Nephron progenitor cell (in vitro differentiated cells): Measurements from ENCODE around the gene ARHGAP24.

Experiments
- DNase-seq: peaks from one replicate; pipeline ENCODE4 v3.0.0; 2021
- H3K27ac Mint-ChIP-seq: 2 replicates; pipeline ENCODE4 v1.8.0; 2021; ENCODE audit warnings: mild to moderate bottlenecking, moderate library complexity, mixed read lengths
- H3K27me3 Mint-ChIP-seq: 2 replicates; pipeline ENCODE4 v1.8.0; 2021; ENCODE audit warnings: mild to moderate bottlenecking, low read depth, mixed read lengths; ENCODE audit not compliant: poor library complexity
- H3K36me3 Mint-ChIP-seq: 2 replicates; pipeline ENCODE4 v1.8.0; 2021; ENCODE audit warnings: low read depth, mixed read lengths
- H3K4me1 Mint-ChIP-seq: 2 replicates; pipeline ENCODE4 v1.8.0; 2021; ENCODE audit warnings: mixed read lengths
- H3K4me3 Mint-ChIP-seq: 2 replicates; pipeline ENCODE4 v1.8.0; 2021; ENCODE audit warnings: mild to moderate bottlenecking, moderate library complexity, mixed read lengths
- H3K9me3 Mint-ChIP-seq: 2 replicates; pipeline ENCODE4 v1.8.0; 2021; ENCODE audit warnings: mild to moderate bottlenecking, moderate library complexity, mixed read lengths
- TF ChIP-seq, protein P1 (sequence below): fragments of 200-600 bp; sonication (generic); IDR thresholded peaks from 2 replicates; pipeline ENCODE4 v1.5.0; 2021; ENCODE audit warnings: antibody characterized with exemption

Gene ARHGAP24

DNA sequence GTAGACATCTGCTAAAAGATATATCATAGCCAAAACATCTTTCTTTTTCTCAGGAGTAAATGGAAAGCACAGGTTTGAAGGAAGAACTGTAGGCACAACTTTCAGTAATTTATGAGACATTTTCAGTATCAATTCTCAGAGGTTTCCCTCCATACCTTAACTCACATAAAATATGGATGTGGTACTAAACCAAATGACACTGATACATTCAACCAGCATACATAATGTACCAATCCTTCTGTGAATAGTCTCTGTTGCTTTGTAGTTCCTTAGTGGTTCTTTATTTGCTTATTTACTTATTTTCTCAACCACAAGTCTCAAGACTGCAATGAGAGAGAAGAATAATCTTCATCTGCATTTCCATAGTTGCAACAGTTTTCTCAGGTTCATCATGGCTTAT, 96.1 kb downstream of the ARHGAP24 start:
- Mint-ChIP-seq H3K27ac (no peak overlapping the region), H3K9me3 (no peaks in the 10 kb centered on the region)

GRCh38 chr4:85573270-85573669, 98.3 kb downstream of the ARHGAP24 start:
- TF ChIP-seq, protein P1, sequence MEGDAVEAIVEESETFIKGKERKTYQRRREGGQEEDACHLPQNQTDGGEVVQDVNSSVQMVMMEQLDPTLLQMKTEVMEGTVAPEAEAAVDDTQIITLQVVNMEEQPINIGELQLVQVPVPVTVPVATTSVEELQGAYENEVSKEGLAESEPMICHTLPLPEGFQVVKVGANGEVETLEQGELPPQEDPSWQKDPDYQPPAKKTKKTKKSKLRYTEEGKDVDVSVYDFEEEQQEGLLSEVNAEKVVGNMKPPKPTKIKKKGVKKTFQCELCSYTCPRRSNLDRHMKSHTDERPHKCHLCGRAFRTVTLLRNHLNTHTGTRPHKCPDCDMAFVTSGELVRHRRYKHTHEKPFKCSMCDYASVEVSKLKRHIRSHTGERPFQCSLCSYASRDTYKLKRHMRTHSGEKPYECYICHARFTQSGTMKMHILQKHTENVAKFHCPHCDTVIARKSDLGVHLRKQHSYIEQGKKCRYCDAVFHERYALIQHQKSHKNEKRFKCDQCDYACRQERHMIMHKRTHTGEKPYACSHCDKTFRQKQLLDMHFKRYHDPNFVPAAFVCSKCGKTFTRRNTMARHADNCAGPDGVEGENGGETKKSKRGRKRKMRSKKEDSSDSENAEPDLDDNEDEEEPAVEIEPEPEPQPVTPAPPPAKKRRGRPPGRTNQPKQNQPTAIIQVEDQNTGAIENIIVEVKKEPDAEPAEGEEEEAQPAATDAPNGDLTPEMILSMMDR = no peak
- no peak for DNase-seq

More for the DNA sequence above, 96.1 kb downstream of the ARHGAP24 start:
- H3K4me3 Mint-ChIP-seq = no peak overlapping the region
- no peaks in the 10 kb centered on the region for H3K4me1 Mint-ChIP-seq
- H3K27me3 Mint-ChIP-seq = peaks cover 9% of the 10 kb centered on the region
- TF ChIP-seq, protein P1 = no peak
- no peaks in the 10 kb centered on the region for H3K36me3 Mint-ChIP-seq
- no peak for DNase-seq

GRCh38 chr4:85577307-85577706, 102.4 kb downstream of the ARHGAP24 start:
- no peak for DNase-seq
- Mint-ChIP-seq H3K27ac (no peak overlapping the region), H3K9me3 (no peaks in the 10 kb centered on the region), H3K4me3 (no peak overlapping the region), H3K27me3 (peaks cover 5% of the 10 kb centered on the region), H3K36me3 (no peaks in the 10 kb centered on the region), H3K4me1 (no peaks in the 10 kb centered on the region)
- TF ChIP-seq, protein P1 = no peak

More at GRCh38 chr4:85573270-85573669, 98.3 kb downstream of the ARHGAP24 start:
- Mint-ChIP-seq H3K4me1 (no peaks in the 10 kb centered on the region), H3K9me3 (no peaks in the 10 kb centered on the region), H3K4me3 (no peak overlapping the region), H3K27me3 (peaks cover 5% of the 10 kb centered on the region), H3K27ac (no peak overlapping the region), H3K36me3 (no peaks in the 10 kb centered on the region)

GRCh38 chr4:85579942-85580341, 105.0 kb downstream of the ARHGAP24 start:
- DNase-seq = no peak
- no peaks in the 10 kb centered on the region for H3K9me3 Mint-ChIP-seq
- H3K27me3 Mint-ChIP-seq = peaks cover 3% of the 10 kb centered on the region
- TF ChIP-seq, protein P1 = no peak
- H3K4me1 Mint-ChIP-seq = no peaks in the 10 kb centered on the region
- no peak overlapping the region for H3K27ac Mint-ChIP-seq
- no peaks in the 10 kb centered on the region for H3K36me3 Mint-ChIP-seq
- H3K4me3 Mint-ChIP-seq = no peak overlapping the region

GRCh38 chr4:85580489-85580888, 105.5 kb downstream of the ARHGAP24 start:
- no peak for DNase-seq
- peaks cover 3% of the 10 kb centered on the region for H3K27me3 Mint-ChIP-seq
- no peak overlapping the region for H3K27ac Mint-ChIP-seq
- TF ChIP-seq, protein P1 = no peak
- no peaks in the 10 kb centered on the region for H3K9me3 Mint-ChIP-seq
- H3K4me1 Mint-ChIP-seq = no peaks in the 10 kb centered on the region
- H3K4me3 Mint-ChIP-seq = no peak overlapping the region
- H3K36me3 Mint-ChIP-seq = no peaks in the 10 kb centered on the region

DNA sequence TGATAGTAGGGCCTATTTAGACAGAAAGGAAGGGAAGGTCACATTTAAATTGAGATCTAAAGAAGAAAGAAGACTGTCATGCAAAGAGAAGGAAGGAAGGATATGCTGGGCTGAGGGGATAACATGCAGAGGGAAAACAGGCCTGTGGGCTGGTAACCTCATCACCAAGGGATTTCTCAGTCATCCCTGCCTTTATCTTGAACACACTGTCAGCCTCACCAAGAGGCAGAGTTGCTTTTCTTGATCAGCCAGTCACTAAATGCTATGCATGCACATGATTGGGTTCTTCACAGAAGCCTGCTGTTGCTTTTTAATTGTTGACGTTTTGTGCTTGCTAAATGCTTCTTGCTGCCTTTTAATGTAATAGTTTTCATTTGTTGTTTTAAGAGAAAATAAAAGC, 113.0 kb downstream of the ARHGAP24 start:
- Mint-ChIP-seq H3K9me3 (no peaks in the 10 kb centered on the region), H3K4me3 (no peak overlapping the region), H3K4me1 (no peaks in the 10 kb centered on the region), H3K27ac (no peak overlapping the region), H3K27me3 (peaks cover 4% of the 10 kb centered on the region), H3K36me3 (no peaks in the 10 kb centered on the region)
- TF ChIP-seq, protein P1 = no peak
- no peak for DNase-seq
